ENCODE data around the gene TMC2.

TMC2 gene

DNA sequence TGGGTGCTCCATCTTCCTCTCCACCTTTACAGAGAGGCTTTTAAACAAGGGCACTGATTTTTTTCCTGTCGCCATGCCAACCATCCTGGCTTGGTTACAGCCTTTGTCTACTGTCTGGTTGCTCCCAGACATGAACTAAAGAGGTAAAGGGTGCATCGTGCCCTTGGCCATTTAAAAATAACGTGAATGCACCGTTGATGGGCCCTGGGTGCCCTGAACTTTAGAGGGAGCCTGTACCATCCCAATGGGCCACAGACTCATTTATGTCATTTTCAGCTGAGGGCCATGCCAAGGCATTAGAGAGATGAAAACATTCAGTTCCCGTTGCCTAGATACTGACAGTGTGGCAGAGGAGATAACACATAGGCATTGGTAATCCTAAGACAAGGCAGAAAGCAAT is 23.3 kb downstream of the TMC2 start:
- intact Hi-C loops (cut with DNase I): no loop called here
- DNase-seq: peak in 38 of 42 donors; percentile 15 to 81 (median 54)

DNA sequence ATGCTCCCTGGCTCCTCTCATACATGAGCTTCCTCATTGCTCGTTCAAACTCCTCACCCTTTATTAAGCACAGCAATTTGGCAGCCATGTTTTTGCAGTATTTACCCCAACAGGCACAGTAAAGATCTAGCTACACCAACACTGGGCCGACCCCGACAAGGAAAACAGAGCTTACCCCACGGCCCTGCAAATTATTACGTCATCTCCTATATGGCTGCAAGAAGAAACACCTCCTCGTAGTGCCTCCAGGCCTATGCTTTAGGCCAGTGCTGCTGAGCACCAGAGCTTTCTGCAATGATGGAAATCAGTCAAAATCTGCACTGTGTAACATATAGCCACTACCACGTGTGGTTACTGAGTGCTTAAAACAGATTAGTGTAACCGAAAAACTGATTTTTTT is 26.7 kb downstream of the TMC2 start:
- intact Hi-C loops (cut with DNase I): no loop called here

DNA sequence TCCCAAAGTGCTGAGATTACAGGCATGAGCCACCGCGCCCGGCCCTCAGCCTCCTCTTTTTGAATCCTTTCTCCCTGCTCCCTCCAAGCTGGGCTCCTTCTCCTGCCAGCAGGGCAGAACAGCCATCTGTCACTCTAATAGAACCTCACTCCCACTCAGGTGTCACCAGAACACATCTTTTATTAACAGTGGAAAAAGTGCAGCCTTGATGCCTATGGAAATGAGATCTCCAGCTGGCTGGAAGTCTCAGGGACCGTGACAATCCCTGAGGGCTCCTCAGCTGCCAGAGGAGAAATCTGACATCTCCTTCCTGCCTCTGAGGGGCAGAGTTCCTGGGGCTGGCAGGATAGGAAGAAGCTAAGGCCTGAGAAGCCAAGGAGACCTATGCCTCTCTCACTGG is 28.0 kb downstream of the TMC2 start:
- DNase-seq: no peak
- intact Hi-C loops (cut with DNase I): no loop called here

More for the DNA sequence above, 26.7 kb downstream of the TMC2 start:
- DNase-seq: no peak

DNA sequence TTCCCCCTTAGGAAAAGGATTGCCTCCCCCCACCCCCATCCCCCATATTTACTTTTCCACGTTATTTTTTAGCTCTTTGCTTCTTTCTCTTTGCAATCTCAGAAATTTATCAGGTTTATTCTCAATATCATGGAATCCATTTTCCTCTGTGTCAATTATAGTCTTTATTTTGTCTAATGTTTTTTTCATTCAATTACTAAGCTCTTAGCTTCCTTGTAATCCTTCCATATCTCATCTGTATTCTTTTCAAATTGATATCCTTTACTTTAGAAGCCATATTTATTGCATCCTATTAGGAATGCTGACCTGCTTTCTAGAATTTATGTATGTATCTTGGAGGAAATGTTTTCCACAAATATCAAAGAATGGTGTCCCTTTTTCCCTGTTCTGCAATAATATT is 39.3 kb downstream of the TMC2 start:
- intact Hi-C loops (cut with DNase I): no loop called here

DNA sequence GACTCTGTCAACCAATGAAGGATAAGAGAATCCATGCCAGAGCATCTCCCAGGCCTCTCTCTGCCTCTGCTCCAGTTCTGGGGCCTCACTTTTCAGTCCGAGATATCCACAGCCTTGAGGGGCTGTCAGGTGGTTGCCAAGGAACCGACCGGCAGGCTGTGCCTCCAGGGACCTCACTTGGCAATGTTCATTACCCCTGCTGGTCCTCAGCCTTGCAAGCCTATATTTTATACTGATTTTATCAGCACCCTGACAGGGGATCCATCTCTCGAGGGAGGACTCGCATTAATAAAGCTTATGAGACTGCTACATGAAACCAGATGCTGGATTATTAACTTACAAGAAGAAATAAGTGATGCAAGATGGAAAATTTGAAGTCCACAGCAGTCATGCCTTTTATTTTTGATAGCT is 39.9 kb downstream of the TMC2 start:
- intact Hi-C loops (cut with DNase I): no loop called here
- DNase-seq: peak in 1 of 42 donors; percentile 8

More for the DNA sequence above, 39.3 kb downstream of the TMC2 start:
- DNase-seq: no peak

DNA sequence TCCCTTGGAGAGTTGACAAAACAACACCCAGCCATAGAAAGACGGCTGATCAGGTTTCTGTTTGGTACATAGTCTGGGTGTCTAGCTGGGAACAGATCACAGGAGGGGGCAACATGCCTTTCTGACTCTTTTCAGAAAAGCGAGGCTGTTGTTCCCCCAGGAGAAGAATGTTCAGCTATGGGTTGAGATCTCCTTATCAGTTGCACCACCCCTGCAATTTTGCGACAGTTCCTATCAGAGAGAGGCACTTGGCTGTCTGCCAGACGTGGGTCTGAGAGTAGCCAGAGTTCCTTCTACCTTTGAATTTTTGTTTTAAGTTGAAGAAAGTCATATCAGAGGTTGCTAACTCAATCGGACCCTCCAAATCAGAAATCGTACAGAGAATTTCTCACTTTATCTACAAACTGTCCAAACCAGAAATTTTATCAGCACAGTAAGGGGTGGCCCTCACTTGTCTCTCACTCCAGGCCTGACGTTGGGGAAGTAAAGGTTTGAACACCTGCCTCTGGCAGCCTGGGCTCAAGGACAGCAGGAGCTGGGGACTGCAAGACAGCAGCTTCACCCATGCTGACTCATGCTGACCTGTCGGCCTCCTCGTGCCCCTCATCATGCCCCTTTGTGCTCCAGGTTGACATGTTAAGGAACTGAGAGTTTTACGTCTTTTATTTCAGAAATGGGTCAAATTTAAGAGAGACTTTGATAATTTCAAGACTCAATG is 42.3 kb downstream of the TMC2 start:
- intact Hi-C loops (cut with DNase I): no loop called here
- DNase-seq: no peak

DNA sequence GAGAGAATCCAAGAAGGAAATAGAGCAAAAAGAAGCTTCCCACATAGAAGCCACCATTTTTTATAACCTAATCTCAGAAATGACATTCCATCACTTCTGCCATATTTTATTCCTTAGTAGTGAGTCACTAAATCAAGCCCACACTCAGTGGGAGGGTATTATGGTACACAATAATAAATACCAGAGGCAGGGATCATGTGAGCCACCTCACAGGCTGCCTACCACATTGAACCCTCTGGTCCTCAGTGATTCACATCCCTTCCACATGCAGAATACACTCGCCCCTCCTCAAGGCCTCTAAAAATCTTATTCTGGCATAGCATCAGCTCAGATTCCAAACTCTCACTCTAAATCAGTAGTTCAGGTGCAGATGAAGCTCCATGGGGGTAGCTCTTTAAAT is 49.4 kb downstream of the TMC2 start:
- intact Hi-C loops (cut with DNase I): no loop called here
- DNase-seq: peak in 2 of 42 donors; percentile 9 to 15

DNA sequence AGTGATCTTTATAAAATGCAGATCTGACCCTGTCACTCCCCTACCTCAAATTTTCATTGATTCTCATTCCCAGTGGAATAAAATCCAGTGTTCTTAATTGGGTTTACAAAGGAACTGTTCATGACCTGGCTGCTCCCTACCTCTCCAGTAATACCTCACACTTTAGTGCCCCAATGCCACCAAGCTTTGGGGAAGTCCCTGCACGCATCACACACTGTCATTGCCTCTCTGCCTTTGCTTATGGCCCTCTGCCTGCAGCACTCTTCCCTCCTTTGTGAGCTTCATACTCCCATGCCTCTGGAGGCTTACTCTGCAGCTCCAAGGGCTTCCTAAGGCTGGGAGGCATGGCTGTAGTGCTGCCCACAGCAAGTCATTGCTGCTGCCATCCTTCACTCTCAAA is 57.4 kb downstream of the TMC2 start:
- intact Hi-C loops (cut with DNase I): no loop called here
- no peak for DNase-seq

DNA sequence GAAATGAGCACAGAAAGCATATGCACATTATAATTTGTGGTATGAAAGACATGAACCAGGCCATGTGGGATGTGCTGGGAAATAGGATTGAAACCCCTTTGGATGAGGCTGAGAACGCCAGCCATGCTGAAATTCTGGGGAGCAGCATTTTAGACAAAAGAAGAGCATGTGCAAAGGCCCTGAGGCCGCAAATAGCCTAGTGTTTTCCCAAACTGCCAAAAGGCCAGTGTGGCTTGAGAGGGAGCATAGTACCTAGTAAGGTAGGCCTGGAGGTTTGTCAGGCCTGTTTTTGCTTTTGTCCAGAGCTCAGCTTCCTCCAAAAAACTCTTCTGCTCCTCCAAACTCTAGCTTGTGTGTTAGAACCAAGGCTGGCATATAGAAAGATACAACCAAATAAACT is 58.7 kb downstream of the TMC2 start:
- no peak for DNase-seq
- intact Hi-C loops (cut with DNase I): no loop called here

DNA sequence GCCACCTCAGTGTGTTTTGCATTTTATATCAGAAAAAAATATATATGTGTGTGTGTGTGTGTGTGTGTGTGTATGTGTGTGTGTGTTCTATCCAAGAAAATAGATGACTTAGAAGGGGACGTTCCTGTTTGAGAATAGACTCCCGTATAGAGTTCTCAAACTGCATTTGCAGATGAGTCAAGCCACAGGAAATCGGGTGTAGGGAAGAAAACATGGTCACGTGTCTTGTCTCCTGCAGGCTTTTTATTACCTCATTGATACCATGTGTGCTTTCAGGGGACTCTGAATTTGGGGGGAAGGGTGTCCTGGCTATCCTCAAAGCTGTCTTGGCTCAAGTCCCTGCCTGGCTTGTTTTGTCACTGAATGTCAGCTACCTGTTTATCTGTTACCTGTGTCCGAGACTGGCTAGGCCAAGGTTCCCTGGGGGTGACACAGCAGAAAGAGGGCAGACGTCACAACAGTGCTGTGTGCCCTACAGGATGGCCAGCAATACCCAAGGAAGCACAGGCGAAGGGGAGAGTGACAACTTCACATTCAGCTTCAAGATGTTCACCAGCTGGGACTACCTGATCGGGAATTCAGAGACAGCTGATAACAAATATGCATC is 60.4 kb downstream of the TMC2 start:
- intact Hi-C loops (cut with DNase I): no loop called here
- no peak for DNase-seq

DNA sequence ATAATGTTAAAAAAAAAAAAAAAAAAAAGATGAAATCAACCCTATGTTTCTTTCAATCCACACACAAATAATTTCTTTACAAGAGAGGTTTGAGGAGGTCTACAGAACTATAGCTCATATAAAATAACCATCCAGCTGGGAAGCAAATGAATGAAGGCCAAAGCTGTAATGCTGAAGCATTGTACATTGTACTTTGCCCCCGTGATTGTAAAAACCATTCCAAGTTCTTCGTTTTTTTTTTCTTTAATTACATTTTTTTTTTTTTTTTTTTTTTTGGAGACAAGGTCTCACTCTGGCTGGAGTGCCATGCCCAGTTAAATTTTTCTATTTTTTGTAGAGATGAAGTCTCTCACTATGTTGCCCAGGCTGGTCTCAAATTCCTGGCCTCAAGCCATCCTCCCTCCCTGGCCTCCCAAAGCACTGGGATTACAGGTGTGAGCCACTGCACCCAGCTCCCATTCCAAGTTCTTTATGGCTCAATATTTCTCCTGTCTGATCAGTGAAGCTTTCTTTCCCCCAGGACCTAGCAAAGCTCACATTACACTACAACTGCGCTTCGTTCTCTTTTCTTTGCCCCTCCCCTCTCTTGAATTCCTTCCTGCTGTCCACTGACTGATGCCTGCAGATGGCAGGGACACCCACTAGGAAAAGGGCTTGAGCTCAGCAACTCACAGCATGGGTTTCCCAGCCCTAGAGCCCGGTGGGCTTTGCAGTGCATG is 63.1 kb downstream of the TMC2 start:
- DNase-seq: peak in 1 of 42 donors; percentile 27
- intact Hi-C loops (cut with DNase I): no loop called here

DNA sequence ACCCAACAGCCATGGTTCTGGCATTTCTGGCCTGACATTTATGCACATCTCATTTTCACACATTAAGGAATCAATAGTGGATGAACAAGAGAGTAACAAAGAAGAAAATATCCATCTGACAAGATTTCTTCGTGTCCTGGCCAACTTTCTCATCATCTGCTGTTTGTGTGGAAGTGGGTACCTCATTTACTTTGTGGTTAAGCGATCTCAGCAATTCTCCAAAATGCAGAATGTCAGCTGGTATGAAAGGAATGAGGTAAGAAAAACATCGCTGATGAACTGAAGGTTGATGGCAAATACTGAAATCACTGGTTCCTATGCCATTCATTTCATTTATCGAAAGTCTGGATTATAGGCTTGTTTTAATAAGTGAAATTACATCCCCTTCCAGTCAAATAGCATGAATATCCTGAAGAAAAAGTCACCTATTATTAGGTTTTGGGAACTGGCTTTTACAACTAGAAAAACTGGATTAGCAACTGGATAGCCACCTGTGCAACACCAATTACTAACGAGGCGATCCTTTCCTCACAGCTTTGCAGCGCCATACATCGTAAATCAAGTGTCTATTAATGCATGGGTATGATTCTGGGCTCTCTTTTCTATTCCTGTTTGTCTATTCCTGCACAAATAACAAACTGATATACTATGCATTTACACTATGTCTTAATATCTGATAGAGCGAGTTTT is 65.8 kb downstream of the TMC2 start:
- intact Hi-C loops (cut with DNase I): no loop called here
- DNase-seq: no peak

DNA sequence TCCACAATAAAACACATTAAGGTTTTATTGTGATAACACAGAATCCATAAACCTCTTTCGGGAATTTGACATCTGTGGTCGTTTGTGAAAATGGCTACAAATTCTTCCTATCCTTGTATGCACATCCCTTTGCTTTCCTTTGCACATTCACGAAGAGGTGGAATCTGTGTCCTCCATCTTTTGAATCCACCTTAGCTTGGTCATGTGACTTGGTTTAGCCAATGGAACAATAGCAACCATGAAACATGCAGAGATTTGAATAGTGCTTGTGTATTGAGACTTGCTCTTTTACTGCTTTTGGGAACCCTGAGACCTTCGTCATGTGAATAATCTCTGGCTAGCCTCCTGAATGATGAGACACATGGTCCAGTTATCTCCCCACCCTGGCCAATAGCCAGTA is 66.4 kb downstream of the TMC2 start:
- DNase-seq: peak in 1 of 42 donors; percentile 15
- intact Hi-C loops (cut with DNase I): no loop called here

DNA sequence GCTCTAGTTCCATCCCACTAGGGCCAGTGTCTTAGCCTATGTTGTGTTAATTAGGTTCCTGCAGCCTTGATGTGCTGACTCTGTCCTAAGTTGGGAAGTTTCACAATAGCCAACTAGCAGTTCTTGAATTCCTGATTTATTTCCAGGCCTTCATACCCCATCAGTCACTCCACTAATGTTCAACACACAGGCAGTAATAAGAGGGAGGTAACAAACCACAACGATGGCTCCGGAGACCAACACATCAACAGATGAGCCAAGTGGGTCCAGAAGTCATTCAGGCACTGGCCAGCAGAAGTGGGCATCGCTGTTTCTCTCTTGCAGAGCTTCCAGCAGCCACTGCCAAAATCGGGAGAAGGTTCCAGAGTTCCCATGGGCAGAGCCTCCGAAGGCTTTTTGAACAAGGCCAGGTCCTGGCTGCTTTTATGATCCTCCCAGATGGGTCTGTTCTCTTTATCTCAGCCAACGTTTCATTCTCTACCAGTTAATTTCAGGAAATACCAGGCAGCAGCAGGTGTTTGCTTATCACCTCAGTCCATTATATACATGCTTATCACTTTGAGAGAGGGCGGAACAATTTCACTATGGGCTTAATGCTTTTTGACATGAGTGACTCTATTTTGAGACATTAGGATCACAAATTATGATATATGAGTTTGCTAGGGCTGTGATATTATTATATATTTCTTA is 67.6 kb downstream of the TMC2 start:
- DNase-seq: peak in 1 of 42 donors; percentile 29
- intact Hi-C loops (cut with DNase I): no loop called here

DNA sequence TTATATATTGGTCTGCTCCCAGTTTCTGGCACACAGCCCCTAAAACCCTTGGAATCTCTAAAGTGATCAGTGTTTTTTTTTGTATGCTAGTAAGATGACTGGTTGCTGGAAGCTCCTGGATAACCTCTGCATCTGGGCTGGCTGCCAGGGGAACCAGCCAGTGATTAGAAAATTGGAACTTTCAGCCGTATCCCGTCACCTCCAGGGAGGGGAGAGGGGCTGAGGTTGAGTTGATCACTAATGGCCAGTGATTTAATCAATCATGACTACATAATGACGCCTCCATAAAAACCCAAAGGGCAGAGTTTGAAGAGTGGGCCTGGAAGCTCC is 68.1 kb downstream of the TMC2 start:
- intact Hi-C loops (cut with DNase I): no loop called here
- DNase-seq: peak in 1 of 42 donors; percentile 30

DNA sequence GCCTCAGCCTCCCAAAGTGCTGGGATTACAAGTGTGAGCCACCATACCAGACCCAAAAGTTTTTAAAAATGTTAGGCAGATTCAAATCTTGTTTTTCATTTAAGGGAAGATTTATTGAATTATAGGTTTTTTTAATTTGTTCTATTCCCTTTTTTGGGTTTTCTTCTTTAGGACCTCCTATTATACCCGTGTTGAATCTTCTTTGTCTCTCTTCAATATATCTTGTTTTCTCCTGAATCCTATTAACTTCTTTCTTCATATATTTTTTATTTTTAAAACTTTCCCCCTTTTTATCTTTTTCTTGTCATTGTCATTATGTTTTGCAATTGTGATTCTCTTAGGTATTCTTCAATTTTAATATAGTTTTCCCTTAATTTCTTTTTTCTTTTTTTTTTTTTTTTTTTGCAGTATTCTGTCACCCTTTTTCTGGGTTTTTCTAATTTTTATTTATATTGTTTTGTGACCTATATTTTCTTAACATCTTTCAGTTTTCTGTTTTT is 70.2 kb downstream of the TMC2 start:
- intact Hi-C loops (cut with DNase I): no loop called here
- DNase-seq: no peak

DNA sequence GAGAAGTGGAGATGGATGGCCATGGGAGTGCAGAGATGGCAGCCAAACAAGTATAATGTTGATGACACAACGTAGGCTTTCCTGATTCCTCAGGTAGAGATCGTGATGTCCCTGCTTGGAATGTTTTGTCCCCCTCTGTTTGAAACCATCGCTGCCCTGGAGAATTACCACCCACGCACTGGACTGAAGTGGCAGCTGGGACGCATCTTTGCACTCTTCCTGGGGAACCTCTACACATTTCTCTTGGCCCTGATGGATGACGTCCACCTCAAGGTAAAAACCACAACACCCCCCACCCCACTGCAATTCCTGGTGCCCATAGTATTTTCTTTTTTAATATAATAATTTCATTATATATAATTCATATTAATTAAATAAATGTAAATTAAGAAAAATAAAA is 74.0 kb downstream of the TMC2 start:
- DNase-seq: peak in 1 of 42 donors; percentile 24
- intact Hi-C loops (cut with DNase I): no loop called here

DNA sequence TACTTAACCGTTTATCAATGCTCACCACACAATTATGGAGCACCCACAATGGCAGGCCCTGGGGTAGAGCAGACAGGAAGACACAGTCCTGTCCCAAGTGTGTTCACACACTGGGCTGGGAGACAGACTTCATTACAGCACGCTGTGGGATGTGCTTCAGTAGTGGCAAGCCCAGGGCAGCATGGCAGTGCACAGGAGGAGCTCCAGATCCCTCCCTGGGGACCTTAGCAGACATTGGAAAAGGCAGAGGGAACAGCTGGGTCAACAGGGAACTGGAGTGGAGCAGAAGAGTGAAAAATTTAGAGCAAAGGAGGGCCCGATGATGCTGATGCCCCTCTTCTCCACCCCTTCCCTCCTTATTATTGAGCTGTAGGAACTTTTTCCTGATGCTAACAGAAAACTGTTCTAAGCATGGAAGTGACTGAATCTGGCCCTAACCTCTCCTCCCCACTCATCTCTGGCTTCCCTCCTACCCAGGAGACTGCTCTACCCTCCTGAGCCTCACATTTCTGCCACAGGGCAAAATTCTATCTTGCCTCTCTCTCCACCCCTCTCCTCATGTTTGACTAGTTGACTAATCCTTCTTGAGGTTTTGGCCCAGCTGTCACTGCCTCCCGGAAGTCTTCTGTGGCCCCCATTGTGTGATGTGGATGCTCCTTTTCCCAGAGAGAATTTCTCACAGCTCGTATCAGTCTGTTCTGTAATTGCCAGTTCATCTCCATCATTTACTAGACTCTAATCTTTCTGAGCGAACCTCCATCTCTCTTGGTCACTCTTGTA is 74.8 kb downstream of the TMC2 start:
- intact Hi-C loops (cut with DNase I): no loop called here

More for the DNA sequence above, 74.8 kb downstream of the TMC2 start:
- peak in 1 of 42 donors; percentile 17 for DNase-seq

Data from head of caudate nucleus (tissue), 42 donors.